ELR (cell line): ENCODE results near the gene ZSWIM3.
A peak's percentile ranks its signal among the peaks of the same experiment; 100 is the strongest.
"Not testable (repeated sequence)": the region's sequence is repeated elsewhere in the genome, so short reads cannot be mapped to it uniquely, and the experiment has no call there.

Source experiments
- DNase-seq: peaks from one replicate; pipeline ENCODE4 v3.0.0-alpha.2; 2015; ENCODE audit warnings: low read depth

ZSWIM3 gene

DNA sequence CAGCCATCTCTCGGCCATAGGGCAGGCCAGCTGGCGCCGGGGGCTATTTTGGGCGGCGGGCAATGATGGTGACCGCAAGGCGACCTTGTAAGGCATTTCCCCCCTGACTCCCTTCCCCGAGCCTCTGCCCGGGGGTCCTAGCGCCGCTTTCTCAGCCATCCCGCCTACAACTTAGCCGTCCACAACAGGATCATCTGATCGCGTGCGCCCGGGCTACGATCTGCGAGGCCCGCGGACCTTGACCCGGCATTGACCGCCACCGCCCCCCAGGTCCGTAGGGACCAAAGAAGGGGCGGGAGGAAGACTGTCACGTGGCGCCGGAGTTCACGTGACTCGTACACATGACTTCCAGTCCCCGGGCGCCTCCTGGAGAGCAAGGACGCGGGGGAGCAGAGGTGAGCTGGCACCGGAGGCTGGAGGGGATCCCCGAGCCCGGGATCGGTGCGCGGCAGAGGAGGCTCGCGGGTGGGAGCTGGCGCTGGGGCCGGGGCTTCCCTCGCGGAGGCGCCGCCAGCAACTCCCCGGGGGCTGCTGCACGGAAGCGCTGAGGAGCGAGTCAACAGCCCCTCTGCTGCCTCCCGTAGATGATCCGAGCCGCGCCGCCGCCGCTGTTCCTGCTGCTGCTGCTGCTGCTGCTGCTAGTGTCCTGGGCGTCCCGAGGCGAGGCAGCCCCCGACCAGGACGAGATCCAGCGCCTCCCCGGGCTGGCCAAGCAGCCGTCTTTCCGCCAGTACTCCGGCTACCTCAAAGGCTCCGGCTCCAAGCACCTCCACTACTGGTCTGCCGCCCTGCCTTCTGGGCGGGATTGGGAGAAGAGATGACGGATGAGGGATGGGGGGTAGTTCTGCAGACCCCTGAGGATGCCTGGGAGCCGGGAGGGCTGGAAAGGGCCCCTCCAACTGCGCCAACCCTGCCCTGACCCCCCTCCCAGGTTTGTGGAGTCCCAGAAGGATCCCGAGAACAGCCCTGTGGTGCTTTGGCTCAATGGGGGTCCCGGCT is 33.9 kb downstream of the ZSWIM3 start, which contains the start of the genes CTSA and NEURL2:
TSS of gene CTSA (plus strand) at position 351 of the 999 bp plus-strand sequence. CDS start at position 585, 234 bp downstream.
TSS of gene NEURL2 (minus strand) at position 224 of the 999 bp plus-strand sequence. CDS start at position 7, 217 bp downstream.
- peak; percentile 96 for DNase-seq

DNA sequence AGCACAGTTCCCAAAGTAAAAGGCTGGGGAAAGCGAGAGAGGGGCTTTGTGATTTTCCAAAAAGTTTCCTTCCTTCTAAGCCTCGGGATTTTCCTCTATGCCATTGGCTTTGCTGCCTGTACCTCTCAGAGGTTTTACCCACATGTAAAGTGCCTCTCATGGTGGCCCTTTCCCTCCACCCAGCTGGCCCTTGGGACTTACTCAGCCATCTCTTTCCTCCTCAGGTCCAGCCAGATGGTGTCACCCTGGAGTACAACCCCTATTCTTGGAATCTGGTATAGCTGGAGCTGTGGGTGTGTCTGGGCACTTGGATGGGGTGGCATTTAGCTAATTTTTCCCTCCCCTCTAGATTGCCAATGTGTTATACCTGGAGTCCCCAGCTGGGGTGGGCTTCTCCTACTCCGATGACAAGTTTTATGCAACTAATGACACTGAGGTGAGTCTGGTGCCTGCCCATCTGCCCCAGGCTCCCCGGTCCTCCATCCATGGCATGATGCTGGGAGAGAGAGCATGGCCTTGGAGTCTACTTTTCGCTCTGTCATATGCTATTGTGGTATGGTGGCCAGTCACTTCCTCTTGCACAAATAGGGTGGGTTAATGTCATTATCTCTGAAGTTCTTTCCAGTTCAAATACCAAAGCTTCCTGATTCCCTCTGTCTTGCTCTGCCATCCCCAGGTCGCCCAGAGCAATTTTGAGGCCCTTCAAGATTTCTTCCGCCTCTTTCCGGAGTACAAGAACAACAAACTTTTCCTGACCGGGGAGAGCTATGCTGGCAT is 34.8 kb downstream of the ZSWIM3 start:
- peak; percentile 66 for DNase-seq

DNA sequence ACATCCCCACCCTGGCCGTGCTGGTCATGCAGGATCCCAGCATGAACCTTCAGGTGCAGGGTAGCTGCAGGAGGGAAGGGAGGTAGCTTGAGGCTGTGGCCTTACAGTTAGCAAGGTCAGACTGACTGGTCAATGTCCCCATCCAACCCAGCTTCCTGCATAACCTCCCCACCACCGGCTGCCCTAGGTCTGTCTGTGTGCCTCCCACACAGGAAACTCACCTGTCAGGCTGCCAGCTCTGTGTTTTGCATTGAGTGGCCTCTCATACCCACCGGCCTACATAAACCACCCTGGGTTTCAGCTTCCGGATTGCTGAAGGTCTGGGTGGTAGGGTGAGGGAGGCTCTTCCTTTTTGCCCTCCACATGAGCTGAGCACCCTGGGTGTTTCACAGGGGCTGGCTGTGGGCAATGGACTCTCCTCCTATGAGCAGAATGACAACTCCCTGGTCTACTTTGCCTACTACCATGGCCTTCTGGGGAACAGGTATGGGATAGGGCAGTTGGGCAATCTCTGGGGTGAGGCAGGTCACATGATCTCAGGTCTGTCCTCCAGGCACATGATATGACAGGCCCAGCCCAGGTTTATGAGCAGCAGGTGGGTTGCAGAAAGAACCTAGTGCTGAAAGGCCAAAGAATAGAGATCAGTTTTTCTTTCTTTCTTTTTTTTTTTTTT is 35.5 kb downstream of the ZSWIM3 start:
- DNase-seq: no peak

DNA sequence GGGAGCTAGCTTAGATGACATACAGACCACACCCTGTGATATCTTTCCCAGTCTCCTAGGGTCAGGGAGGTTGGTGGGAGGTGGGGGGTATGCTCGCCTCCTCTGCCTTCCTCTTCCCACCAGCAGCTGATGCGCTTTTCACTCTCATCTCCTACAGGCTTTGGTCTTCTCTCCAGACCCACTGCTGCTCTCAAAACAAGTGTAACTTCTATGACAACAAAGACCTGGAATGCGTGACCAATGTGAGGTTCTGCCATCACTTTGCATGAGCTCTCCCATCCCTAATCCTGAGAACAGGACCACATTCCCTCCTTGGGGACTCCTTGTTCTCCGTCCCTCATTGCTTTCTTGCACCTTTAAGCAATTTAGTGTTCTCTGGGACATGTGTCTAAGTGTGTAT is 36.4 kb downstream of the ZSWIM3 start:
- peak; percentile 29 for DNase-seq

DNA sequence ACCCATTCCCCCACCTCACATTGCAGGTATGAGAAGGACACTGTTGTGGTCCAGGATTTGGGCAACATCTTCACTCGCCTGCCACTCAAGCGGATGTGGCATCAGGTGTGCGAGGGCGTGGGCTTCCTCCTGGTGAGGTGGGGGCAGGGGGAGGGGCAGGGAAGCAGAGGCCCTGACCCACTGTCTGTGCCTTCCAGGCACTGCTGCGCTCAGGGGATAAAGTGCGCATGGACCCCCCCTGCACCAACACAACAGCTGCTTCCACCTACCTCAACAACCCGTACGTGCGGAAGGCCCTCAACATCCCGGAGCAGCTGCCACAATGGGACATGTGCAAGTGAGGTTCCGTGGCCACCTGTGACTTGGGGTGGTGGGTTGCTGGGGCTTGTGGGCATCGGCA is 37.4 kb downstream of the ZSWIM3 start:
- DNase-seq: no peak

GRCh38 chr20:45896641-45897161 is 39.3 kb downstream of the ZSWIM3 start:
- no peak for DNase-seq

DNA sequence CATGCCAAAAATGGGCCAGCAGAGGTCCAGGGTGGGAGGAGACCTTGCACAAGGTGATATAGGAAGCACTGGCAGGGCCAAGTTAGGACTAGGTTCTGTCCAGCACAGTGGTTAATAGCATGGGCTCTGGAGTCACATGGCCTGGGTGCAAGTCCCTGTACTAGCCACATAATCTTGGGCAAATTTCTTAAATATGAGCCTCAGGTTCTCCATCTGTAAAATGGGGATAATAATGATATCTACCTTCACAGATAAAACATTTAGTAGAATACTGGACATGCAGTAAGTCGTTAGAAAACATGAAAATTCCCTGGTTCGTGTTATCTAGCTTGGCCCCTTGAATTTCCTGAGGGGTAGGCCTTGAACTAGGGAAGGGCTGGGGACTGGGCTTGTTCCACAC is 39.9 kb downstream of the ZSWIM3 start:
- no peak for DNase-seq

DNA sequence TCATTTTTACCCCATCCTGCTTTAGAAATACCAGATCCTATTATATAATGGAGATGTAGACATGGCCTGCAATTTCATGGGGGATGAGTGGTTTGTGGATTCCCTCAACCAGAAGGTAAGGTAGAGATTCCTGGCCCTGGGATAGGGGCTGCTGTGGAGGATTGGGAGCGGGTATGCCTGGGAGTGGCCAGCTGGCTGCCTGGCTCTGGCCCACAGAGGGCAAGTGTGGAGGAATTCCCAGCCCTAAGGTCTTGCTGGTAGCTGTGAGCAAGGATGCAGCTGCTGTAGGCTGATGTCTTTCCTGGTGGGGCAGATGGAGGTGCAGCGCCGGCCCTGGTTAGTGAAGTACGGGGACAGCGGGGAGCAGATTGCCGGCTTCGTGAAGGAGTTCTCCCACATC is 40.3 kb downstream of the ZSWIM3 start:
- no peak for DNase-seq

GRCh38 chr20:45898285-45898684 is 40.9 kb downstream of the ZSWIM3 start:
- DNase-seq: no peak

GRCh38 chr20:45899046-45899835 is 41.8 kb downstream of the ZSWIM3 start:
- DNase-seq: no peak

- not testable (repeated sequence) for DNase-seq
These were observed 43.9 kb downstream of the ZSWIM3 start for GRCh38 chr20:45901332-45901731.

GRCh38 chr20:45902199-45902701 is 44.8 kb downstream of the ZSWIM3 start:
- DNase-seq: no peak

- DNase-seq: peak; percentile 44
These were observed 47.4 kb downstream of the ZSWIM3 start for GRCh38 chr20:45904583-45905504.

DNA sequence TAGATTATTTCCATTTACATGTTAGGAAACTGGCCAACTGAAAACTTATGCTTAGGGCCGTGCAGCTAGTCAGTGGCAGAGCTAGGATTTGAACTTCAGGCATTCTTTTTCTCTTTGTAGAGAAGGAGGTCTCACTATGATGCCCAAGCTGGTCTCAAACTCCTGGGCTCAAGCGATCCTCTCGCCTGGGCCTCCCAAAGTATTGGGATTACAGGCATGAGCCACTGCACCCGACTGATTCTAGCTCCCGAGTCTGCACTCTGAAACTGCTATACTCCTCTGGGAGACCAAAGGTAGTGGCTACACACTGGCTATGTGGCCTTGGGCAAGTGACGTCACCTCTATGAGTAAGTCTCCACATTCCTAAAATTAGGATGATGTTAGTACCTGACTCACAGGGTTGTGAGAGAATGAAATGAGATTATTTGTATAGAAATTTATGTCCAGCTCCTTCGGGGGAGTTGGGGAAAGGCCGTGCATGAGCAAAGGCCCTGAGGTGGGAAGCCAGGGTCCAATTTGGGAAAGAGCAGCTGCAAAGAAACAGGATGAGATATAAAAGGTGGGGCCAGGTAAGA is 48.2 kb downstream of the ZSWIM3 start:
- DNase-seq: peak; percentile 100

DNA sequence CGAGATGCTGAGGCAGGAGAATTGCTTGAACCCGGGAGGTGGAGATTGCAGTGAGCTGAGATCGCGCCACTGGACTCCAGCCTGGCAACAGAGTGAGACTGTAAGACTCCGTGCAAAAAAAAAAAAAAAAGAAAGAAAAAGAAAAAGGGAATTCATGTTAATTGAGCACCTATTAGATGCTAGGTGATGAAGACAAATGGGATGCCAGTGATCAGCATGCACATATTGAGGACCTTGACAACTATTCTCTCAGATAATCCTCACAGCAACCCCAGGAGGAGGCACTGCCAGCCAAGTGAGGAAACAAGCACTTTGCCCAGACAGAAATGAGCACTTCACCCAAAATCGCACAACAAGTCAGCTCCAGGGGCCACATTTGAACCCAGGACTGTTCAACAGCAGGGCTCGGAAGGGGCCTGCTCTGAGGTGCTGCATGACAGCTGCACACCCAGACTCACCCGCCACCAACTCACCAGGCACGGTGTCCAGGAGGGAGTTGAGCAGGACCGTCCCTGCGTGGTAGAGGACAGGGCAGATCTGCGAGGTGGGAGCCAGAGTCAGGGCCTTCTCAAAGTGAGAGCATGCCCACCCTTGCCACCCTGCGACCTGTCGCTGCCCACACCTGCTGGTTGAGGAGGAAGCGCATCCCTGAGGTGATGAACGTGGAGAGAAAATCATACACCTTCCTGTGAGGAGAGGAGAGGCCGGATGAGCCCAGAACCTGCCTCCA is 50.0 kb downstream of the ZSWIM3 start:
- DNase-seq: no peak

GRCh38 chr20:45908084-45908483 is 50.7 kb downstream of the ZSWIM3 start:
- DNase-seq: no peak

DNA sequence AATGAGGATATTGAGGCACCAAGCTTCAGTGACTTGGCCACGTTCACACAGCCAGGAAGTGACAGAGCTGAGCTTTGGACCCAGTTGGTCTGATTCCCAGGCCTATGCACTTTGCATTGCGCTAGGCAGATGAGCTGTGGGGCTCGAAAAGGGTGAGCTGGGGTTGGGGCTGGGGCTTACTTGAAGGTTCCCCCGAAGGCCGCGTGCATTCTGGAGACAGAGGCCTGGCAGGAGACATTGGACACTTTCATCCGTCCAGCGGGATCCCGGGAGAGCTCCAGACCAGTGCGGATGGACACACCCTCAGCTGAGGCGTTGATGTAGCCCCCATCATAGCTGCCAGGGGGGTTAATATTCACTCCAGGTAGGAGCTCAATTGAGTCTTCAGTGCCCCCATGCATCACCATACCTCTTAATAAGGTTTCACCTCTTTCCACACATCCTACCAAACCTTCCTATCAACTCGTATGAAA is 52.0 kb downstream of the ZSWIM3 start:
- DNase-seq: no peak
